Measurements from ENCODE around the gene ZBTB20. TPM values are rescaled to one million over a fixed set of nuclear protein-coding genes. Genes with fewer than 3 reads are reported as not detected.

ZBTB20 gene
- polyA plus RNA-seq, 1 donor from 2014 or later = 4.8 TPM

DNA sequence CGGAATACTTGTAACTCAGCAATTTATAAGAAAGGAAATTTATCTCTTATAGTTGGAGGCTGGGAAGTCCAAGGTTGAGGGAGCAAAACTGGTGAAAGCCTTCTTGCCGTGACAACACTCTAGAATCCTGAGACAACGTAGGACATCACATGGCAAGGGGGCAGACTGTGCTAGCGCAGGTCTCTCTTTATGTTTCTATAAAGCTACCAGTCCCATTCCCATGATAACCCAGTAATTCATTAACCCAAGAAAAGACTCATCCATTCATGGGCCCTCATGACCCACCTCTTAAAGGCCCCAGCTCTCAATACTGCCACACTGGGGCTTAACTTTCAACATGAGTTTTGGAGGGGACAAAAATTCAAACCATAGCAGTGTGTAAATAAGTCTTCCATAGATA, 260.2 kb downstream of the ZBTB20 start:
- no peak overlapping the region for H3K27ac ChIP-seq (ENCODE audit: low read length)
- H2AFZ ChIP-seq (ENCODE audit: low read depth, low read length) = no peak overlapping the region
- H3K9ac ChIP-seq (ENCODE audit: low read length) = no peak overlapping the region
- no peak overlapping the region for H3K4me3 ChIP-seq (ENCODE audit: low read length)
- no peaks in the 10 kb centered on the region for H4K20me1 ChIP-seq (ENCODE audit: insufficient read depth)
- H3K79me2 ChIP-seq (replicated peaks; ENCODE audit: insufficient read depth, low read length) = no peaks in the 10 kb centered on the region
- H3K9me2 ChIP-seq (ENCODE audit: insufficient read depth, low read length) = no peaks in the 10 kb centered on the region
- no peak overlapping the region for H3K4me2 ChIP-seq (ENCODE audit: low read length)
- H3K9me3 ChIP-seq (ENCODE audit: low read length) = no peaks in the 10 kb centered on the region
- H3K27me3 ChIP-seq (ENCODE audit: insufficient read depth, low read depth, low read length) = no peaks in the 10 kb centered on the region
- H3F3A ChIP-seq (ENCODE audit: insufficient read depth, low read length, poor library complexity, severe bottlenecking) = no peaks in the 10 kb centered on the region
- TF ChIP-seq MXI1 (conservative IDR thresholded peaks at IDR 0.05; ENCODE audit: poor library complexity, severe bottlenecking) (no peak), TAF1 (IDR thresholded peaks at IDR 0.05; ENCODE audit: low read depth) (no peak), EZH2 (IDR thresholded peaks at IDR 0.05; ENCODE audit: borderline replicate concordance, insufficient read depth, low read length, poor library complexity, severe bottlenecking) (no peak), SMC3 (conservative IDR thresholded peaks at IDR 0.05; ENCODE audit: poor library complexity) (no peak), RAD21 (conservative IDR thresholded peaks at IDR 0.05) (no peak), EP300 (conservative IDR thresholded peaks at IDR 0.05; ENCODE audit: poor library complexity, severe bottlenecking) (no peak), POLR2AphosphoS5 (IDR thresholded peaks at IDR 0.05) (no peak)
- TF ChIP-seq, protein P1, sequence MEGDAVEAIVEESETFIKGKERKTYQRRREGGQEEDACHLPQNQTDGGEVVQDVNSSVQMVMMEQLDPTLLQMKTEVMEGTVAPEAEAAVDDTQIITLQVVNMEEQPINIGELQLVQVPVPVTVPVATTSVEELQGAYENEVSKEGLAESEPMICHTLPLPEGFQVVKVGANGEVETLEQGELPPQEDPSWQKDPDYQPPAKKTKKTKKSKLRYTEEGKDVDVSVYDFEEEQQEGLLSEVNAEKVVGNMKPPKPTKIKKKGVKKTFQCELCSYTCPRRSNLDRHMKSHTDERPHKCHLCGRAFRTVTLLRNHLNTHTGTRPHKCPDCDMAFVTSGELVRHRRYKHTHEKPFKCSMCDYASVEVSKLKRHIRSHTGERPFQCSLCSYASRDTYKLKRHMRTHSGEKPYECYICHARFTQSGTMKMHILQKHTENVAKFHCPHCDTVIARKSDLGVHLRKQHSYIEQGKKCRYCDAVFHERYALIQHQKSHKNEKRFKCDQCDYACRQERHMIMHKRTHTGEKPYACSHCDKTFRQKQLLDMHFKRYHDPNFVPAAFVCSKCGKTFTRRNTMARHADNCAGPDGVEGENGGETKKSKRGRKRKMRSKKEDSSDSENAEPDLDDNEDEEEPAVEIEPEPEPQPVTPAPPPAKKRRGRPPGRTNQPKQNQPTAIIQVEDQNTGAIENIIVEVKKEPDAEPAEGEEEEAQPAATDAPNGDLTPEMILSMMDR (IDR thresholded peaks at IDR 0.05; ENCODE audit: poor library complexity, severe bottlenecking) = no peak
- TF ChIP-seq, protein P2, sequence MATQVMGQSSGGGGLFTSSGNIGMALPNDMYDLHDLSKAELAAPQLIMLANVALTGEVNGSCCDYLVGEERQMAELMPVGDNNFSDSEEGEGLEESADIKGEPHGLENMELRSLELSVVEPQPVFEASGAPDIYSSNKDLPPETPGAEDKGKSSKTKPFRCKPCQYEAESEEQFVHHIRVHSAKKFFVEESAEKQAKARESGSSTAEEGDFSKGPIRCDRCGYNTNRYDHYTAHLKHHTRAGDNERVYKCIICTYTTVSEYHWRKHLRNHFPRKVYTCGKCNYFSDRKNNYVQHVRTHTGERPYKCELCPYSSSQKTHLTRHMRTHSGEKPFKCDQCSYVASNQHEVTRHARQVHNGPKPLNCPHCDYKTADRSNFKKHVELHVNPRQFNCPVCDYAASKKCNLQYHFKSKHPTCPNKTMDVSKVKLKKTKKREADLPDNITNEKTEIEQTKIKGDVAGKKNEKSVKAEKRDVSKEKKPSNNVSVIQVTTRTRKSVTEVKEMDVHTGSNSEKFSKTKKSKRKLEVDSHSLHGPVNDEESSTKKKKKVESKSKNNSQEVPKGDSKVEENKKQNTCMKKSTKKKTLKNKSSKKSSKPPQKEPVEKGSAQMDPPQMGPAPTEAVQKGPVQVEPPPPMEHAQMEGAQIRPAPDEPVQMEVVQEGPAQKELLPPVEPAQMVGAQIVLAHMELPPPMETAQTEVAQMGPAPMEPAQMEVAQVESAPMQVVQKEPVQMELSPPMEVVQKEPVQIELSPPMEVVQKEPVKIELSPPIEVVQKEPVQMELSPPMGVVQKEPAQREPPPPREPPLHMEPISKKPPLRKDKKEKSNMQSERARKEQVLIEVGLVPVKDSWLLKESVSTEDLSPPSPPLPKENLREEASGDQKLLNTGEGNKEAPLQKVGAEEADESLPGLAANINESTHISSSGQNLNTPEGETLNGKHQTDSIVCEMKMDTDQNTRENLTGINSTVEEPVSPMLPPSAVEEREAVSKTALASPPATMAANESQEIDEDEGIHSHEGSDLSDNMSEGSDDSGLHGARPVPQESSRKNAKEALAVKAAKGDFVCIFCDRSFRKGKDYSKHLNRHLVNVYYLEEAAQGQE (IDR thresholded peaks at IDR 0.05; ENCODE audit: borderline replicate concordance) = no peak
- H3K36me3 ChIP-seq (ENCODE audit: insufficient read depth, low read length) = no peaks in the 10 kb centered on the region

DNA sequence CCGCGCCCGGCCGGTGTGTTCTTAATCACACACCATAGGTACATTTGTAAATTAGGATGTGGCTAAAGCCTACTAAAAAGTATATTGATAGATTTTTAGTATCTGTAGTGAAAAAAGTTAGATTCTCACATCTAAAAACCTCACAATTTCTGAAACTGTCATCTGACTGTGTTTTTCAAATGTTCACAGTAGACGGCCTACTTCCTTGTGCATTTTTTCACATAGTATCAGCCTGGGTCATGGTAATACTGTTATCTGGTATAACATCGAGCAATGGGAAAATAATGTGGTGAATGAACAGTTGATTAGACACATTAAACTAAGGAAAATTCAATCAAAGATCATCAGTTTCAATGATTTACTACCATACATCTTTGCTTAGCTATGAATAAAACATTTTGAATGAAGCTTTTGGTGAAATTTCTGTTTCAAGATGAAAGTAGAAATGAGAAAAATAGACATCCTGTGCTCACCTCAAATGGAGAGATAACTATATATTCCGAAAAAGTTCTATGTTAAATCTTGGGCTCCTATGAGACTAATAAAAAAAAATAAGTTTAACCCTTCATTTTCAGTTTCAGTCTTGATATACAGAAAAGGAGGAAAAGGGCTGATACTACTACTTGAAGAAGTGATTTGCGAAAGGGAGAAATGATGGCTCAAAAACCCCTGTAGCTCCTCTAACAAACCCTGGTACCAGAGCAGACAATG, 262.7 kb downstream of the ZBTB20 start:
- Histone ChIP-seq H3K4me3 (ENCODE audit: low read length) (no peak overlapping the region), H3K79me2 (replicated peaks; ENCODE audit: insufficient read depth, low read length) (no peaks in the 10 kb centered on the region), H3K36me3 (ENCODE audit: insufficient read depth, low read length) (no peaks in the 10 kb centered on the region), H3F3A (ENCODE audit: insufficient read depth, low read length, poor library complexity, severe bottlenecking) (no peaks in the 10 kb centered on the region), H3K27me3 (ENCODE audit: insufficient read depth, low read depth, low read length) (no peaks in the 10 kb centered on the region), H3K9me3 (ENCODE audit: low read length) (no peaks in the 10 kb centered on the region), H3K27ac (ENCODE audit: low read length) (no peak overlapping the region), H3K9me2 (ENCODE audit: insufficient read depth, low read length) (no peaks in the 10 kb centered on the region), H3K4me2 (ENCODE audit: low read length) (no peak overlapping the region), H3K9ac (ENCODE audit: low read length) (no peak overlapping the region), H2AFZ (ENCODE audit: low read depth, low read length) (no peak overlapping the region), H4K20me1 (ENCODE audit: insufficient read depth) (no peaks in the 10 kb centered on the region)
- no peak for TF ChIP-seq EP300 (conservative IDR thresholded peaks at IDR 0.05; ENCODE audit: poor library complexity, severe bottlenecking)
- no peak for TF ChIP-seq RAD21 (conservative IDR thresholded peaks at IDR 0.05)
- no peak for TF ChIP-seq SMC3 (conservative IDR thresholded peaks at IDR 0.05; ENCODE audit: poor library complexity)
- no peak for TF ChIP-seq MXI1 (conservative IDR thresholded peaks at IDR 0.05; ENCODE audit: poor library complexity, severe bottlenecking)
- TF ChIP-seq, protein P1 (IDR thresholded peaks at IDR 0.05; ENCODE audit: poor library complexity, severe bottlenecking) = no peak
- no peak for TF ChIP-seq POLR2AphosphoS5 (IDR thresholded peaks at IDR 0.05)
- TF ChIP-seq TAF1 (IDR thresholded peaks at IDR 0.05; ENCODE audit: low read depth) = no peak
- TF ChIP-seq EZH2 (IDR thresholded peaks at IDR 0.05; ENCODE audit: borderline replicate concordance, insufficient read depth, low read length, poor library complexity, severe bottlenecking) = no peak
- TF ChIP-seq, protein P2 (IDR thresholded peaks at IDR 0.05; ENCODE audit: borderline replicate concordance) = no peak

Data from neural cell (in vitro differentiated cells).